ENCODE results near the gene MED22.
A peak's percentile ranks its signal among the peaks of the same experiment; 100 is the strongest.
"Not testable (repeated sequence)": the region's sequence is repeated elsewhere in the genome, so short reads cannot be mapped to it uniquely, and the experiment has no call there.

The MED22 gene

GRCh38 chr9:133347985-133348717 is at the start of gene MED22, which contains the start of gene RPL7A:
Gene MED22, minus strand, starts transcription at chr9:133348131. Its CDS starts 1,469 bp downstream, at chr9:133346662.
Gene RPL7A, plus strand, starts transcription at chr9:133348218. Its CDS starts 26 bp downstream, at chr9:133348244.
- DNase-seq (ENCODE audit: low read depth in 3 of 3), result peak; percentile 76 to 93 (median 88)

DNA sequence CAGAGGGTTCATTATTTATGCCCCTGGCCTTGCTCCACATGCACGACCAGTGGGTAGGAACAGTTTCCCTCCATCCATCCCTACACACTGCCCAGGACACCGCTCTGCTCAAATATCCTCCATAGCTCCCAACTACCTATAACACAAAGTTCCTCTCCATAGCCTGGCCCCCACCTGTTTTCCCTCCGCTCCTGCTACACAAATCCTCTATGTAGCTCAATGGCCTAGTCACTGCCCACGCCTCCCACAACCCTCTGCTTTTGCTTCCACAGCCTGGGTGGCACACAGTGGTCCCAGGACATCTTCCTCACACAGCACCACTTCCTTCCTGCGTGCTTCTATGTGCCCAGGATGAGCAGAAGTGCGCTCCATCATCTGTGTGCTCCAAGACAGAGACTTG is 49.4 kb upstream of the MED22 start:
- no peak for DNase-seq (ENCODE audit: low read depth in 3 of 3)

- DNase-seq (ENCODE audit: low read depth in 3 of 3), result no peak
Measured at GRCh38 chr9:133396952-133397351, 49.0 kb upstream of the MED22 start.

GRCh38 chr9:133394687-133395271 is 46.8 kb upstream of the MED22 start:
- no peak for DNase-seq (ENCODE audit: low read depth in 3 of 3)

GRCh38 chr9:133393399-133393798 is 45.5 kb upstream of the MED22 start:
- no peak for DNase-seq (ENCODE audit: low read depth in 3 of 3)

GRCh38 chr9:133392308-133392707 is 44.4 kb upstream of the MED22 start:
- not testable (repeated sequence) for DNase-seq (ENCODE audit: low read depth in 3 of 3)

DNA sequence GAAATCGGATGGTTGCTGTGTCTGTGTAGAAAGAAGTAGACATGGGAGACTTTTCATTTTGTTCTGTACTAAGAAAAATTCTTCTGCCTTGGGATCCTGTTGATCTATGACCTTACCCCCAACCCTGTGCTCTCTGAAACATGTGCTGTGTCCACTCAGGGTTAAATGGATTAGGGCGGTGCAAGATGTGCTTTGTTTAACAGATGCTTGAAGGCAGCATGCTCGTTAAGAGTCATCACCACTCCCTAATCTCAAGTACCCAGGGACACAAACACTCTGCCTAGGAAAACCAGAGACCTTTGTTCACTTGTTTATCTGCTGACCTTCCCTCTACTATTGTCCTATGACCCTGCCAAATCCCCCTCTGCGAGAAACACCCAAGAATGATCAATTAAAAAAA is 43.5 kb upstream of the MED22 start:
- not testable (repeated sequence) for DNase-seq (ENCODE audit: low read depth in 3 of 3)

GRCh38 chr9:133390713-133391112 is 42.8 kb upstream of the MED22 start:
- no peak for DNase-seq (ENCODE audit: low read depth in 3 of 3)

DNA sequence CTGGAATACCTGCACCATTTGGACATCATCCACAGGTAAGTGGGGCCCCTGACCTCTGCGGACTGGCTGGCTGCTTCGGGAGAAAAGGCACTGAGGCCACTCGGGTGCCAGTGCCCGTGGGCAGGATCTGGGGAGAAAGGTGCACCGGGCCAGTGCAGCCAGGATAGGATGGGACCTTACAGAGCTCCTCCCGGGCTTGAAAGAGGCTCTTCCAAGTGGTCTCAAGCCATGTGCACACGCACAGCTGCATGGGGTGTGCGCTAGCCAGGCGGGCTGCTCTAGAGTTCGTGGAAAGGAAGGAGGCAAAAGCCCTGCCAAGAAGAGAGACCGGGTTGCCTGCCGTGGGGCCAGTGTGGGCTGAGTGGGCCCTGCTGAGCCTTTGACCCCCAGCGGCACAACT is 41.6 kb upstream of the MED22 start:
- DNase-seq (ENCODE audit: low read depth in 3 of 3), result no peak

GRCh38 chr9:133389025-133389557 is 41.2 kb upstream of the MED22 start:
- no peak for DNase-seq (ENCODE audit: low read depth in 3 of 3)

- DNase-seq (ENCODE audit: low read depth in 3 of 3), result no peak
Measured at GRCh38 chr9:133387680-133388079, 39.7 kb upstream of the MED22 start.

DNA sequence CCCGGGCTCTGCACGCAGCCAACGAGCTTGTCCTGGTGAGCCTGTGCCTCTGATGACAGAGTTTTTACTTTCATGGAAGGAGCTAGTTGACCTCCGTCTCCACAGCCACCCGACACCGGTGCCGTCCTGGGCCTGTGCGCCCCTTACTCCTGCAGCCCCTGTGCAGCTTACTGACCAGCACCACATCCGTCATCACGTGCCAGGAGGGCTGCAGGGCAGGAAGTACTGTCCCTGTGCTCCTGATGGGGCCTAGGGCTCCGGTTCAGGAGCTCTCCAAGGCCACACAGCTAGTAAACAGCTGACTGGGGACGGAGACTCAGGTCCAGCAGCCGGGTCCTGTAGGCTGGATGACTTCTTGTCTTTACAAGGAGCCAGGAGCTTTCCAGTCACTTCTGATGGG is 38.4 kb upstream of the MED22 start:
- DNase-seq (ENCODE audit: low read depth in 3 of 3), result no peak

- DNase-seq (ENCODE audit: low read depth in 3 of 3), result no peak
Measured at GRCh38 chr9:133385452-133385851, 37.5 kb upstream of the MED22 start.

DNA sequence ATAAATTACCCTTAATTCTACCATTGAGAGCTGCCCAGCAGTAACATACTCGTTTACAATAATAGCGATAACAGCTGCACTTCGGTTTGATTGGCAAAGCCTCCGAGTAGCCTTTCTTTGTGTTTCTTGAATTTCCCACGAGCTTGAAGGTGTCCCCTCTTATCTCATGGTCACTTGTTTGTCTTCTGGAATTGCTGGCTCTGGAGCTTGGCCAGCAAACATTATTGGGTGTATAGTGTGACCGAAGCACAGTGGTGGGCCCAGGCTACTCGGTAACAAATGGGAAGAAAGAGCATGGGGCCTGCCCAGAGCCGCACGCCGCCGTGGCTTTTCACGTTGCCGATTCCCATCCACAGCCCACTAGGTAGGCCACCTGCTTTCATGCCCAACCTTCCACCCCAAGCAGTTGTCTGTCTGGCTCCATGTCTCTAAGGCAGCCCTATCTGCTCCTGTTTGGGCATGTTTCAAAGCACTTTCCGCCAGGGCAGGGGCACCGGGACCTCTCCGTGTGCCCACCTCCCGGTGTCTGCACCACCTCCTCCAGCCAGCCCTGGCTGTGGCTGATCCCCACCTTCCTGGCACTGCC is 36.9 kb upstream of the MED22 start:
- no peak for DNase-seq (ENCODE audit: low read depth in 3 of 3)

DNA sequence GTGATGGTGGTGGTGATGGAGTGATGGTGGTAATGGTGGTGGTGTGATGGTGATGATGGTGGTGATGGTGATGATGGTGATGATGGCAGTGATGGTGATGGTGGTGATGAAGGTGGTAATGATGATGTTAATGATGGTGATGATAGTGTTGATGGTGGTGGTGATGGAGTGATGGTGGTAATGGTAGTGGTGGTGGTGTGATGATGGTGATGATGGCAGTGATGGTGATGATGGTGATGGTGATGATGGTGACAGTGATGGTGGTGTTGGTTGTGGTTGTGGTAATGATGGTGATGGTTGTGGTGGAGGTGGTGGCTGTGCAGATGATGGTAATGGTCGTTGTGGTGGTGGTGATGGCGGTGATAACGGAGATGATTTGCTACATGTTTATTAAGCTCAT is 35.5 kb upstream of the MED22 start:
- DNase-seq (ENCODE audit: low read depth in 3 of 3), result no peak

DNA sequence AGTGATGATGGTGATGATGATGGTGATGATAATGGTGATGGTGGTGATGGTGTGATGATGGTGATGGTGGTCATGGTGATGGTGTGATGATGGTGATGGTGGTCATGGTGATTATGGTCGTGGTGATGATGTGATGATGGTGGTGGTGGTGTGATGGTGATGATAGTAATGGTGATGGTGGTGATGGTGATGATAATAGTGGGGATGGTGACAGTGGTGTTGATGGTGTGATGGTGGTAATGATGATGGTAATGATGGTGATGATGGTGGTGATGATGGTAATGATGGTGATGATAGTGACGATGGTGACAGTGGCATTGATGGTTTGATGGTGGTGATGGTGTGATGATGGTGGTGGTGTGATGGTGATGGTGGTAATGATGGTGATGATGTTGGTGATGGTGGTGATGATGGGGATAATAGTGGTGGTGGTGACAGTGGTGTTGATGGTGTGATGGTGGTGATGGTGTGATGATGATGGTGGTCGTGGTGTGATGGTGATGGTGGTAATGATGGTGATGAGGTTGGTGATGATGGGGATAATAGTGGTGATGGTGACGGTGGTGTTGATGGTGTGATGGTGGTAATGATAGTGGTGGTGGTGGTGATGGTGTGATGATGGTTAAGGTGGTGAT is 34.7 kb upstream of the MED22 start:
- no peak for DNase-seq (ENCODE audit: low read depth in 3 of 3)

DNA sequence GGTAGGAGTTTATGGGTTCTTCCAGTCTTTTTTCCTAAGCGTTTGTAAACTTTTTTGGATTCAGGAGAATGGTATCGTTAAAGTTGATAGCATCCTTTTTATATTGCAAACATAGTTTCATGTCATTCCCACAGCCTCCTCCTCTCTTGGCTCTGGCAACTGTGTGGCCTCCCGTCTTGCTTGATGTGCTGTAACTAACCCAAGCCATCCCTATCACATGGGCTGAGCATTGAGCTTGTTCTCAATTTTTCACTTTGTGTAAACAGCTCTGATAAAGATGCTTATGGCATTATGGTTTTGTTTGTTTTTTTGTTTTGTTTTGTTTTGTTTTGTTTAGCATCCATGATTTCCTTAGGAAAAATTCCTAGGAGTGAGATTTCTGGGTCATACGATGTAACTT is 32.8 kb upstream of the MED22 start:
- no peak for DNase-seq (ENCODE audit: low read depth in 3 of 3)

DNA sequence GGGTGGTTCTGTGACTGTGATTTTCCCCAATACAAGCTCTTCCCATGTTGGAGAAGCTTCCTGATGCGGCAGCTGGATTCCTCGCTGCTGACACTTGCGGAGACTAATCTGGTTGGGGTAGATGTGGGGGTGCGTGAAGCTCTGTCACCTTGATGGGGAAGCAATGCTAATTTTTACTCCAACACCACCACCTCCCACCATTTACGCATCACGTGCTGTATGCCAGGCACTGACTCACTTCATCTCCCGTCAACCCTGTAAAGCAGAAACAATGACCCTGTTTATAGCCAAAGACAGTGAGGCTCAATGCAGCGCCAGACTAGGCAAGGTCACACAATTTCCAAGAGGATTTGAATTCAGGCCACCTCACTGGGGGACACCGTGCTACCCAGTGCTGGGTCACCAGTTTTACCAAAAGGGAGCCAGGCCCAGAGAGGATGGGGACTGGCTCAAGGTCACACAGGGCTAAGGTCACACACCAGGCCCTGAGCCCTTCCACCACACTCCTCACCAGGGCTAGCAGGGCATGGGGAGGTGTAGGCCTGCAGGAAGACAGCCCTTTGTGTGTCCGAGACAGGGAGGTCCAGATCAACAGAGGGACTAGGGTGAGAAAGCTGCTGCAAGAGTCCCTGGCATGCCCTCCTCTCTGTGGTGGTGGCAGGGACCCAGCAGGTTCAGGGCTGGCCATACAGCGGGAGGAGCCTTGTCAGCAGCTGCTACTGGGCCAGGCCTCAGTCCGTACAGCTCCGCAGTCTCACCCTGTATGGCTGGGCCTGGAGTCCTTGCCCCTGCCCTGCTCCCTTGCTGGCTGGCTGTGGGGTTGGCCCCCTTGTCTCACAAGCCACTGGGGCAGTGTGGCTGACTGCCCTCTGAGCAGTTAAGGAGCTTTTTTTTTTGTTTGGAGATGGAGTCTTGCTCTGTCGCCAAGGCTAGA is 31.5 kb upstream of the MED22 start:
- no peak for DNase-seq (ENCODE audit: low read depth in 3 of 3)

- no peak for DNase-seq (ENCODE audit: low read depth in 3 of 3)
Measured at GRCh38 chr9:133378408-133378962, 30.6 kb upstream of the MED22 start.

DNA sequence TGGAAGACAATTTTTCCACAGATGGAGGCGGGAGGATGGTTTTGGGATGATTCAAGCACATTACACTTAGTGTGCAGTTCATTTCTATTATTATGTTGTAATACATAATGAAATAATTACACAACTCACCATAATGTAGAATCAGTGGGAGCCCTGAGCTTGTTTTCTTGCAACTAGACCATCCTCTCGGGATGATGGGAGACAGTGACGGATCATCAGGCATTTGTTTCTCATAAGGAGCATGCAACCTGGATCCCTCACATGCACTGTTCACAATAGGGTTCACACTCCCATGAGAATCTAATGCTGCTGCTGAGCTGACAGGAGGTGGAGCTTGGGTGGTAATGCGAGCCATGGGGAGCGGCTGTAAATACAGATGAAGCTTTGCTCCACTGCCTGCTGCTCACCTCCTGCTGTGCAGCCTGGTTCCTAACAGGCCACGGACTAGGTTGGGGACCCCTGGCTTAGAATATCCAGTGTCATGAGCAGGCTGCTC is 29.8 kb upstream of the MED22 start:
- DNase-seq (ENCODE audit: low read depth in 3 of 3), result no peak

GRCh38 chr9:133377280-133377679 is 29.3 kb upstream of the MED22 start:
- DNase-seq (ENCODE audit: low read depth in 3 of 3), result not testable (repeated sequence)
